GM19238 (cell line): Measurements from ENCODE around the gene MDK.

ENCODE experiments used
- DNase-seq: peaks from one replicate; pipeline ENCODE4 v3.0.0; 2011; ENCODE audit warnings: low spot score; ENCODE audit not compliant: insufficient read length

Gene MDK

GRCh38 chr11:46382646-46383403 is 1.4 kb downstream of the MDK start:
- no peak for DNase-seq

- DNase-seq: no peak
These were observed 1.9 kb downstream of the MDK start for GRCh38 chr11:46383404-46383758.

- no peak for DNase-seq
These were observed 2.7 kb downstream of the MDK start for GRCh38 chr11:46383974-46384701.

GRCh38 chr11:46385169-46386004 is 3.9 kb downstream of the MDK start:
- DNase-seq: no peak

DNA sequence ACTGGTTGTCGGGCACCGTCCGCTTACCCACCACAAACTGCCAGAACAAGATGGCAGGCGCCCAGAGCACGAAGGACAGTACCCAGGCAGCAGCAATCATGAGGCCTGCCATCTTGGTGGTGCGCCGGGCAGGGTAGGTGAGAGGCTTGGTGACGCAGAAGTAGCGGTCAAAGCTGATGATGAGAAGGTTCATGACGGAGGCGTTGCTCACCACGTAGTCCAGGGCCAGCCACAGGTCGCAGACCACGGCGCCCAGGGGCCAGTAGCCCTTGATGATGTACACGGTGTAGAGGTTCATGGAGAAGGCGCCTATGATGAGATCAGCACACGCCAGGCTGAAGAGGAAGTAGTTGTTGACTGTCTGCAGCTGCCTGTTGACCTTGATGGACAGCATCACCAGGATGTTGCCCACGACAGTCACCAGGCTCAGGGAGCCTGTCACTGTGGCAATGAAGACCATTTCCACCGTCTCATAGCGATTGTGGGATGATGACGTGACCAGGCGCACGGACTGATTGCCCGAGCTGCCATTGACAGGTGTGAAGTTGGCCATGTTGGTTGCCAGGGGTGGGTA is 4.6 kb downstream of the MDK start:
- no peak for DNase-seq

- no peak for DNase-seq
These were observed 5.2 kb downstream of the MDK start for GRCh38 chr11:46386674-46387073.

- no peak for DNase-seq
These were observed 6.0 kb downstream of the MDK start for GRCh38 chr11:46387456-46387855.

DNA sequence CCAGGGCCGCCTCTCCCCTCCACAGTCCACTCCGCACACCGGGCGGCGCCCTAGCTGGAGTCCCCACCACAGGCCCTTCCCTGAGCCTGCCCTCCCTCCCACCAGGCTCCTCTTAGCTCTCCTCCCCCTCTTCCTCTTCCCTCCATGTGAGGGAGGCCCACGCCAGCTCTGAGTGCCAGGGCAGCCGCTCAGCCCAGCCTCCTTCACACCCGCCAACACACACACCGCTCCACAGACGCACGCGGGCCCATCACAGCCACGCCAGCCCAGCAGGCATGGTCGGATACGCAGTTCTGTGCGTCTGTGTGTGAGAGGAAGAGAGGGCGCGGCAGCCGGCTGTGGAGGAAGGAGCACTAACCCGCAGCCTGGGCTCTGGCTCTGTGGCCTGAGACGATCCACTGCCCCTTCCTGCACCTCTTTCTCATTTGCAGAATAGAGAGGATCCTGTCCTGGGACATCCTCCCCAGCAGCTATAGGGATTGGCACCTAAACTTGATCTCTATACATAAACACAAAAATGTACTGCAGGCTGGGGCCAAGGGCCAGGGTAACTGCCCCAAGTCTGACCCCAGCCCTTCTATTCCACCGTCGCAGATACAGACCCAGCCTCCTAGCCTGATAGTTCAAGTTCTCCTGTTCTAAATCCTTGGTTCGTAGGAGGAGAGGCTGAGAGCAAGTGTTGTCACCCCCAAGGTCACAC is 6.6 kb downstream of the MDK start:
- no peak for DNase-seq

- no peak for DNase-seq
These were observed 7.4 kb downstream of the MDK start for GRCh38 chr11:46388619-46389449.

DNA sequence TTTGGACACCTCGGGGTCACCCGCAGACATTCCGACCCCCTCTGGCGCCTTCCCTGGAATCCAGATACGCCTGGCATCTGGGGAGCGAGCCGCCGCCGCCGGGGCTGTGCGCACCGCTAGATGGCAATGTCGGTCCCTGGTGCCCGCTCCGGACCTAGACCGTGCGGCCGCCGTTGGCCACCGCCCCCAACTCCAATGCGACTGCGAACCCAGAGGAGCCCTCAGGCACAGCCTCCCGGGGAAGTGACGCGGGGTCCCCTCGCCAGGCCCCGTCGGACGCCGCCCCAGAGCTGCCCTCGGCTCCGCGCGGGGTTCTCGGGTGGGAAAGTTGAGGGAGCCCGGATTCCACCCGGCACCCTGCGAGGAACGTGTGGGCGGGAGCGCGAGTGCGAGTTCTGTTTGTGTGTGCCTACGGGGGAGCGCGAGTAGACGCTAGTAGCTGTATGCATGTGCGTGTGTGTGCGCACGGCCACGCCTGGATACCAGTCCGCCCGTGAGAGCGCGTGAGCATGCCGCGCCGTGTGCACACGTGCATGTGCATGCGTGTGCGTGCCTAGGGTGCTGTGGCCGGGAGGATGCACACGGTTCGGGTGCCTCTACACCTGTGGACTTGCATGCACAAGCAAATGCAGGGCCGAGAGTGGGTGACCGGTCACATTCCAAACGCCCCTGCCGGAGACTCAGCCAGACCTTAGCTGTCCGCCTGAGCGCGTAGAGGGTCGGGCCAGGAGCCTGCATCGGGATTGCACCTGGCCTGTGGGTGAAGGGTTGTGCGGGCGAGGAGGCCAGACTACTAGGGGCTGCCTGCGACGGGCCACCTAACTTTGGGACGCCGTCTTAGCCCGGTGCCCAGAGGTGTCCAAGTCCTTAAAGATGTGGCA is 8.2 kb downstream of the MDK start:
- peak; percentile 84 for DNase-seq

- DNase-seq: no peak
These were observed 9.1 kb downstream of the MDK start for GRCh38 chr11:46390331-46391171.

- no peak for DNase-seq
These were observed 9.7 kb downstream of the MDK start for GRCh38 chr11:46391186-46391577.

DNA sequence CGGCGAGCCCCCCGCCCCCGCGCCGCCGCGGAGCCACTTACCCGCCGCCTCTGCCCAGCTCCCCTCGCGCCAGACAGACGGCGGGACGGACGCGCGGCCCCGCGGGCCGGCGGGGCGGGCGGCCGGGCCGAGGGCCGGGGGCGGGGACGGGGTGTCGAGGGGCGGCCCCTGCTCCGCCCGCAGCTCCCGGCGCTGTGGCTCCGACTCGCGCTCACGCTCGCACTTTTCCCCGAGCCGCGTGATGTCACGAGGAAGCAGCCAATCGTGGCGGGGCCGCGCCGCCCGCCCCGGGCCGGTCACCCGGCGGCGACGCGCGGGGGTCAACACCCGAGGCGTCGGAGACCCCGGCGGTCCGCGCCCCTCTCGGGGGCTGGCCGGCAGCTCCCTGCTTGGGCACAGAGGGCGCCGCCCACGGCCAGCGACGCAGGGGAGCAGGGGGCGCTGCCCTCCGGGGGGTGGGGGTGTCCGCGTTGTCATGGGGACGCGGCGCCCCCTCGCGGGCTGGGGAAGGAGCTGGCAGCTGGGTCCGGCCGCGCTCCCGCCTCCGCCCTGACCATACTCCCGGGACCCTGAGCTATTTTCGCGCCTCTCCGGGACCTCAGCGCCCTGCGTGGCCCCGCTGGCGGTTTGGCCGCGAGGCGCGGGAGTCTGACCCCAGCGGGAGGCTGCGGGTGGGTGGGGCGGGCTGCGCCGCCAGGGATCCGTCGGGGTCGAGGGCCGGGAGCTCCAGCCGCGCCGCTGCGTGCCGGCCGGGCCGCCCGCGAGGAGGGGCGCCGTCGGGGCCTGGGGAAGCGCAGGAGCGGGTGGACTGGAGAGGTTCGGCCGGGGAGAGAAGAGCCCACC is 10.3 kb downstream of the MDK start, which contains the start of gene CHRM4:
Gene CHRM4, minus strand, starts transcription at position 199 of the 843 bp plus-strand sequence. CDS start 5,219 bp downstream, outside the sequence.
- no peak for DNase-seq

DNA sequence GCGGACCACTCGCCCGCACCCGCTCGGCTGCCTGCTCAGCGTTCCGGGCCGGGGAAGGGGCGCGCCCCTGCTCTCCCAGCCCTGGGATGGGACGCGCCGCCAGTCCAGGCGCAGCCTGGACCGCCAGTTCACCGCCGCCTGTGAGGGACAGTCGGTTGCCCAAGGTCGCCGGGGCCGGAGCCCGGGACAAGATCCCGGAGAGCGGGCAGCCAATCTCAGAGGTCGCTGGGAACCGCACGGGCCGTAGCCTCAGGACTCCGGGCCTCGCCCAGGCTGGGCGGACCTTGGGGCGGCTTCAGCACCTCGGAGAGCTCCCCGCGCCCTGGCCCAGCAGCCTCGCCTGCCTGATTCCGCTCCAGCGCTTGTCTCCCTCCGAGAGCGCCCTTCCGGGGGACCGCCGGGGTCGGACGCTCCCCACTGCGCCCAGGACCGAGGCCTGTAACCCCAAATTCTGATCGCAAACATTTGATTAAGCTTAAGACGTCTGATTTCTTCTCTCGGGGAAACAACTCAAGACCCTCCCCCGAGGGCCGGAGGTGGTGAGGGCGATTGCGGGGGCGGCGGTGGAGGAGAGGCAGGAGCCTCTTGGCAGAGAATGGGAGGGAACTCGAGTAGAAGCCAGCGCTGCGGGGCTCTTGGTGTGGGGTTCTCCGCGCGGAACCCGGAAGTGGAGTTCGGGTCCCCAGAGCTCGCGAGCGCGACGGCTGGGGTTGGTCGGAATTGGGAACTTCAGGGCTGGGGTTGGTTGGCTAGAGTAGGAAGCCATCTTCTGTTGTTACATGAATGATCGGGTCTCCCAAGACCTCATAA is 11.2 kb downstream of the MDK start:
- peak; percentile 96 for DNase-seq

DNA sequence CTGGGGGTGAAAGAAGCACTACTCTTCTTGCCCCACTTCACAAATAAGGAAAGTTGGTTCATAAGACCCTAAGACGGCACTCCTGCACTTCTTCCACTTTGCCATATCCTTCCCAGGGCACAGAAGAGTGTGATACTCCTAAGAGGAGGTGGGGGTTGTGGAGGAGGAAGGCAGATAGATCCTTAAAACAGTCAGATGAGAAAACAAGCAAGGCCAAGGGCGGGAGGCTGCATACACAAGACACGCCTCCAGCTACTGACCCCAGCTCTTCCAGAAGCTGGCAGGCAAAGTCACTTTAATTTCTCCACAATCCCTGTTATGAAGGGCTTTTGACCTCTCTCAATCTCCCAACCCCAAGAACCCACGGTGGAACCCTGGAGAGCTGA is 11.8 kb downstream of the MDK start:
- DNase-seq: no peak

DNA sequence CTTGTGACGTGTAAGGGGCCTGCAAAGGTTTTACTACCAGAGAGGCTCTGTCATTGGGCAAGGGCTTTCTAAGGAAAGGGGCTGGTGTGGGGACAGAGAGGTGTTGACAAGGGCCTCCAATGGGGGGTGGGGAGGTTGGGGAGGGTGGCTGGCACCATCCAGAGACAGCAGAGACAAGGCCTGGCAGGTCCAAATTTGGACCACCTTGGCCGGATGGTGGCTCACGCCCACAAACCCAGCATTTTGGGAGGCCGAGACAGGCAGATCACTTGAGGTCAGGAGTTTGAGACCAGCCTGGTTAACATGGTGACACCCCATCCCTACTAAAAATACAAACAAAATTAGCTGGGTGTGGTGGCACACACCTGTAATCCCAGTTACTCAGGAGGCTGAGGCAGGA is 12.3 kb downstream of the MDK start:
- no peak for DNase-seq

DNA sequence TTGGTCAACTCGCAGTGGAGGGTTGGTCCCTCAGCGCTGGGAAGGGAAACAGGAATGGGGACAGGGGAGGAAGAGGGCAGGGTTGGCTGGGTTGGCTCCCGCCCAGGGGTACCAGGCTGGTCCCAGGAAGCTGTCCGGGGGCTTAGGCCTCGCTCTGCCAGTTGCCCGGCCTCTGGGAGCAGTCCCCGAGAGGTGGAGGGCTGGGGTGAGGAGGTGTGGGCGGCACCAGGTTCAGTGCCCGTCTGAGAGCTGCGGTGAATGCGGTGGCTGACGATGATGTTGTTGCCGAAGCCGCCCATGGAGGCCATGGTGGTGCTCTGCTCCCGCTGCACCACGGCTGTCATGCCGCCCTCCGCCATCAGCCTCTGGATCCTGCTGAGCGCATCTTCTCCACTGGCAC is 16.1 kb downstream of the MDK start:
- DNase-seq: no peak
